ENCODE data around the gene IRGM. TPM values are rescaled to one million over a fixed set of nuclear protein-coding genes. Genes with fewer than 3 reads are reported as not detected.
"Not testable (repeated sequence)": the region's sequence is repeated elsewhere in the genome, so short reads cannot be mapped to it uniquely, and the experiment has no call there.

IRGM gene, protein sequence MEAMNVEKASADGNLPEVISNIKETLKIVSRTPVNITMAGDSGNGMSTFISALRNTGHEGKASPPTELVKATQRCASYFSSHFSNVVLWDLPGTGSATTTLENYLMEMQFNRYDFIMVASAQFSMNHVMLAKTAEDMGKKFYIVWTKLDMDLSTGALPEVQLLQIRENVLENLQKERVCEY
- 0.91 and 1.2 TPM in 2 replicates for total RNA-seq

GRCh38 chr5:150846308-150846653 lies at the start of gene IRGM:
Gene IRGM, plus strand, starts transcription at chr5:150846521. Its CDS starts 1,603 bp downstream, at chr5:150848124.
- Mint-ChIP-seq H3K4me3 (peak within 1 kb of the TSS; percentile 80), H3K27ac (peak within 1 kb of the TSS; percentile 85), H3K4me1 (peaks cover 30% of the 10 kb centered on the region)
- DNase-seq; H3K9me3 Mint-ChIP-seq; H3K27me3 Mint-ChIP-seq; H3K36me3 Mint-ChIP-seq (ENCODE audit: low read depth): not testable (repeated sequence)
- intact Hi-C loops (cut with micrococcal nuclease) = loop anchor here (2.0 to 10.0 kb wide), 4 partner anchors 55 to 407 kb away; partner anchors contain the start of genes ANXA6 and GM2A

DNA sequence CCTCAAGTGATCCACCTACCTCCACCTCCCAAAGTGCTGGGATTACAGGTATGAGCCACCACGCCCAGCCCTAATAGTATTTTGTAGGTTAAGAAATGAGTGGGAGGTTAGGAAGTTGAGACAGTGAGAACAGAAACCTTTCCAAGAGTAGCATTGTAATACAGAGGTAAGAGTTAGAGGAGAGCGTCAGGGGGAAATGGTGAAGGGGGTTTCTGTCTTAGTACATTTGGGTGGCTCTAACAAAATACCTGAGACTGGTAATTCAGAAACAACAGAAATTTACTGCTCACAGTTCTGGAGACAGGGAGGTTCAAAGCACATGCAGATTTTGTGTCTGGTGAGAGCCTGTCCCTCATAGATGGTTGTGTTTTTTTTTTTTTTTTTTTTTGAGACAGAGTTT lies 48.9 kb upstream of the IRGM start:
- no peaks in the 10 kb centered on the region for H3K27me3 Mint-ChIP-seq
- peak; percentile 45 for DNase-seq
- H3K9me3 Mint-ChIP-seq = peaks cover 10% of the 10 kb centered on the region
- no peak overlapping the region for H3K4me3 Mint-ChIP-seq
- peaks cover 25% of the 10 kb centered on the region for H3K4me1 Mint-ChIP-seq
- intact Hi-C loops (cut with micrococcal nuclease) = no loop called here
- peak overlapping the region; percentile 13 for H3K27ac Mint-ChIP-seq
- peaks cover 29% of the 10 kb centered on the region for H3K36me3 Mint-ChIP-seq (ENCODE audit: low read depth)

DNA sequence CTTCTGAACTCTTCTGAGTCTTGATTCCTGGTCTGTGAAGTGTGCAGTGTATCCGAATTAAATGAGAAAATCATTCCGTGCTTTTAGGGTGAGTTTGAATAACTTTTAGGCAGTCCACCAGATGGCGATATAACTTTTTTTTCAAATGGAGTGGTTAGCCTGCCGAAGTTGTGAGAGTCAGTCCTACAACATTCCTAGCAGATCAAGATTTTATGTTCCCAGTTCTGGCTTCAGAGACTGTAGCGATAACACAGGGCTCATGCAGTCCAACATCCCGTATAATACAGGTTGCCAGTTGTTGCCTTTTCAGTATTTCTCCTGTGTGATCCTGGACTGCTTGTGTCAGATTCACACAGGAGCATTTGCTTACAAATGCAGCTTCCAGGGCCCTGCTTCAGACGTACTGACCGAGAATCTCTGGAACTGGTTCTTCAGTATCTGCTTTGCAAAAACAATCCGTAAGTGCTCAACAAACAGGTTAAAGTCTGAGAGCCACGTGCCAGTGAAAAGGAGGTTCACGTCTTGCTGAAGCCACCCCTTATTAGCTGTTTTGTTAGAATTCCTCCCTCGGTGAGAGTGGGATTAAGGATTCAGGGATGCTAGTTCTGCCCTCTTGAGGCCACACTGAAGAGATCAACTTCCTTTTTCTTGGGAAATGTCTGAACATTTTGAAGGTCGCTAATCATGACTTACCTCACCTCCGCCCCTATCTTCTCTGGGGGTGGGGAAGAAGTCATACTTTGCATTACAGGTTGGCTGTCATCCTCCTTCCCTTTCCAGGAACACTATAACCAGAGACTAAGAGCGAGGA lies 45.0 kb upstream of the IRGM start:
- DNase-seq = peak; percentile 77
- intact Hi-C loops (cut with micrococcal nuclease) = loop anchor here (1.0 to 5.0 kb wide), 2 partner anchors 46 to 239 kb away; no protein-coding TSS in a partner anchor
- Mint-ChIP-seq H3K27ac (peak overlapping the region; percentile 68), H3K36me3 (ENCODE audit: low read depth) (peaks cover 12% of the 10 kb centered on the region), H3K9me3 (peaks cover 4% of the 10 kb centered on the region), H3K4me1 (peaks cover 17% of the 10 kb centered on the region), H3K27me3 (peaks cover 8% of the 10 kb centered on the region), H3K4me3 (no peak overlapping the region)

DNA sequence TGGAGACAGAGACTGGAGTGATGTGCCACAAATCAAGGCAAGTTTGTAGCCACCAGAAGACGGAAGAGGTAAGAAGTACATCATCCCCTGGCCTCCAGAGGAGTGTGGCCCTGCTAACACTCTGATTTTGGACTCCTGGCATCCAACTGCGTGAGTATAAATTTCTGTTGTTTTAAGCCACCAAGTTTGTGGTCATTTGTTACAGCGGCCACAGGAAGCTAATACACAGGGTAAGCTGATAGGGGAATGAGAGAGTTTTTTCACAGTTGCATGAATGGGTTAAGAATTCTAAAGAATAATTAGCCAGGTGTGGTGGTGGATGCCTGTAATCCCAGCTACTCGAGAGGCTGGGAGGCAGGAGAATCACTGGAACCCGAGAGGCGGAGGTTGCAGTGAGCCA lies 41.9 kb upstream of the IRGM start:
- intact Hi-C loops (cut with micrococcal nuclease) = loop anchor here (5.0 kb wide), 1 partner anchor 242 kb away; no protein-coding TSS in a partner anchor
- Mint-ChIP-seq H3K27me3 (peaks cover 10% of the 10 kb centered on the region), H3K27ac (no peak overlapping the region), H3K4me1 (peaks cover 9% of the 10 kb centered on the region), H3K36me3 (ENCODE audit: low read depth) (peaks cover 2% of the 10 kb centered on the region), H3K4me3 (no peak overlapping the region), H3K9me3 (peaks cover 4% of the 10 kb centered on the region)
- no peak for DNase-seq

GRCh38 chr5:150809363-150809762 lies 37.0 kb upstream of the IRGM start:
- H3K27me3 Mint-ChIP-seq = peaks cover 11% of the 10 kb centered on the region
- H3K4me3 Mint-ChIP-seq = no peak overlapping the region
- DNase-seq = no peak
- intact Hi-C loops (cut with micrococcal nuclease) = no loop called here
- H3K27ac Mint-ChIP-seq = no peak overlapping the region
- H3K36me3 Mint-ChIP-seq (ENCODE audit: low read depth) = no peaks in the 10 kb centered on the region
- peaks cover under 1% of the 10 kb centered on the region for H3K9me3 Mint-ChIP-seq
- H3K4me1 Mint-ChIP-seq = no peaks in the 10 kb centered on the region

DNA sequence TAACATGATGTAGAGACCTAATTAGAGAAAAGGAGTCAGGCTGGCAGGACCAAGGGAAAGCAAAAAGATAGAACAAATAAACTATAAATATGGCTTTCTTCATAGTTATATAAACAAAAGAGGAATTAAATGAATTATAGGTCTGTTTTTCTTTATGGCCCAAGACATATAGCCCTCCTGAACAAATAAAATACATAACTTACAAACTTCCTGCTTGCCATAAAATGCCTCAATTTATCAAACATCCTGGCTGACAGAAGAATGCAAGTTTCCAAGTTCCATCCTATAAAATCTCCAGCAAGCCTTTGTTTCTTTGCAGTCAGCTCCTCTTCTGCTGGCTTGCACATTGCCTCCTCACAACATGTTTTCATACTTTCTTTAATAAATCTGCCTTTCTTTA lies 31.3 kb upstream of the IRGM start:
- no peak overlapping the region for H3K4me3 Mint-ChIP-seq
- no peaks in the 10 kb centered on the region for H3K4me1 Mint-ChIP-seq
- no peak overlapping the region for H3K27ac Mint-ChIP-seq
- H3K36me3 Mint-ChIP-seq (ENCODE audit: low read depth) = no peaks in the 10 kb centered on the region
- intact Hi-C loops (cut with micrococcal nuclease) = no loop called here
- no peak for DNase-seq
- peaks cover 20% of the 10 kb centered on the region for H3K9me3 Mint-ChIP-seq
- peaks cover 8% of the 10 kb centered on the region for H3K27me3 Mint-ChIP-seq

GRCh38 chr5:150816946-150817345 lies 29.4 kb upstream of the IRGM start:
- peaks cover 25% of the 10 kb centered on the region for H3K9me3 Mint-ChIP-seq
- intact Hi-C loops (cut with micrococcal nuclease) = no loop called here
- H3K4me1 Mint-ChIP-seq = no peaks in the 10 kb centered on the region
- no peak for DNase-seq
- no peak overlapping the region for H3K27ac Mint-ChIP-seq
- no peak overlapping the region for H3K4me3 Mint-ChIP-seq
- H3K36me3 Mint-ChIP-seq (ENCODE audit: low read depth) = no peaks in the 10 kb centered on the region
- H3K27me3 Mint-ChIP-seq = peaks cover 8% of the 10 kb centered on the region

DNA sequence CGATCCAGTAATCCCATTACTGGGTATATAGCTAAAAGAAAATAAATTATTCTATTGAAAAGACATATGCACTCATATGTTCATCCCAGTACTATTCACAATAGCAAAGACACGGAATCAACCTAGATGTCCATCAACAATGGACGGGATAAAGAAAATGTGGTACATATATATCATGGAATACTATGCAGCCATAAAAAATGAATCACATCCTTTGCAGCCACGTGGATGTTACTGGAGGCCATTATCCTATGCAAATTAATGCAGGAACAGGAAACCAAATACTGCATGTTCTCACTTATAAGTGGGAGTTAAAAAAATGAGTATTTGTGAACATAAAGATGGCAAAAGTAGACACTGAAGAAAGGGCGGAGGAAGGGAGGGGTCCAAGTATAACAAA lies 16.6 kb upstream of the IRGM start:
- peaks cover 36% of the 10 kb centered on the region for H3K9me3 Mint-ChIP-seq
- intact Hi-C loops (cut with micrococcal nuclease) = no loop called here
- no peaks in the 10 kb centered on the region for H3K4me1 Mint-ChIP-seq
- H3K36me3 Mint-ChIP-seq (ENCODE audit: low read depth) = peaks cover 1% of the 10 kb centered on the region
- H3K4me3 Mint-ChIP-seq = no peak overlapping the region
- no peak for DNase-seq
- peaks cover 10% of the 10 kb centered on the region for H3K27me3 Mint-ChIP-seq
- H3K27ac Mint-ChIP-seq = no peak overlapping the region

DNA sequence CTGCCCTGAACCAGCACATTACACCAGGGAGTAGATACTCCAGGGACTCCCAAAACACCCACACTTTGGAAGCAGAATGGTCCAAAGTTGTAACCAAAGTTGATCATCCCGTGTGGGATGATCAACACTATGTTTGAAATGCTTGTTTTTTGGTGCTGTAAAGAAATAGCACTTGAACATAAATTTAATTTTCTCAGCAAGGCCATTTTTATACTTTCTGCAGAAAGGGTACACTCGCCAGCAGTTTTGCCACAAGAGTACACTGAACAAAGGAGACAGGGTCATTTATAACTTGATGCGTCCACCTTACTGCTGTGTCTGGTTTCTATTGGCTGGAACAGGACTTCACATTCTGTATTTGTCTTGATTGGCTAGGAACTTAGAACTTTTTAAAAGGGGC lies 14.5 kb upstream of the IRGM start:
- H3K4me3 Mint-ChIP-seq; H3K36me3 Mint-ChIP-seq (ENCODE audit: low read depth); intact Hi-C loops (cut with micrococcal nuclease); H3K4me1 Mint-ChIP-seq; H3K27ac Mint-ChIP-seq; DNase-seq; H3K27me3 Mint-ChIP-seq: not testable (repeated sequence)
- peaks cover 40% of the 10 kb centered on the region for H3K9me3 Mint-ChIP-seq

DNA sequence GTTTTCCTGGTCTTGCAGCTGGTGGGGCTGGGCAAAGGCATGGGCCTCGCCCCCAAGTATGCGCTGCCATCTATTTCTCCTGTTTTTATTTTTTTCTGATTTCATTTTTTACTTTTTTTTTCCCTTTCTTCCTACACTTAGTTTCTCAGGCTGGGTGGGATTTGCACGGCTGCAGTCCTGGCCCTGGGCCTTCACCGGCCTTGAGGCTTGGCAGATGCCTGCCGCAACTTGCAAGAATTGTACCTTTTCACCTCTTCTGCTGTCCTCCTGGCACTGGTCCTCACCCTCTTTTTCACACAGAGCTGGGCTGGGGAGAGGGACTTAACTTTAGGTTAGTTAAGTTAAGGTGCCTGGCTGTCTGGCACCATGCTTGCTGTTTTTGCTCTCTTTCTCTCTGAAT lies 10.3 kb upstream of the IRGM start:
- H3K4me1 Mint-ChIP-seq = peaks cover 2% of the 10 kb centered on the region
- H3K9me3 Mint-ChIP-seq = peaks cover 21% of the 10 kb centered on the region
- no peak overlapping the region for H3K4me3 Mint-ChIP-seq
- H3K36me3 Mint-ChIP-seq (ENCODE audit: low read depth) = peaks cover under 1% of the 10 kb centered on the region
- DNase-seq = no peak
- no peak overlapping the region for H3K27ac Mint-ChIP-seq
- intact Hi-C loops (cut with micrococcal nuclease) = no loop called here
- H3K27me3 Mint-ChIP-seq = peaks cover 19% of the 10 kb centered on the region

DNA sequence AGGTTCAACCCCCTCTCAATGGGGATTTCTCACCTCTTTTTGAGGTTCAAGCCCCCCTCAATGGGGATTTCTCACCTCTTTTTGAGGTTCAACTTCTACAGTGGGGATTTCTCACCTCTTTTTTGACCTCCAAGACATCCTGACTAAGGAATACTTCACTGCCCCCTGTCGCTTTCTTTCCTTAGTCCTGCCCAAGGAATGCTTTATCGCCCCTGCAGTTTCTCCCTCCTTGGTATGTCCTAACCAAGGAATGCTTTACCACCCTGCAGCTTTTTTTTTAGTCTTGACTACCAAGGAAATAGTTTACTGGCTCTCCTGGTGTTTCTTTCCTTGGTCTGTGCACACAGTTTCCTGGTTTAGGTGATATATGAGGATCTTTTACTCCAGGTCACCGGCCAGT lies 9.6 kb upstream of the IRGM start:
- peaks cover 2% of the 10 kb centered on the region for H3K4me1 Mint-ChIP-seq
- no peak overlapping the region for H3K4me3 Mint-ChIP-seq
- H3K27me3 Mint-ChIP-seq = peaks cover 23% of the 10 kb centered on the region
- peaks cover 20% of the 10 kb centered on the region for H3K9me3 Mint-ChIP-seq
- DNase-seq = no peak
- intact Hi-C loops (cut with micrococcal nuclease) = no loop called here
- H3K36me3 Mint-ChIP-seq (ENCODE audit: low read depth) = no peaks in the 10 kb centered on the region
- no peak overlapping the region for H3K27ac Mint-ChIP-seq

GRCh38 chr5:150845185-150845859 lies 999 bp upstream of the IRGM start:
- not testable (repeated sequence) for H3K27ac Mint-ChIP-seq; H3K4me3 Mint-ChIP-seq; DNase-seq; H3K27me3 Mint-ChIP-seq; H3K36me3 Mint-ChIP-seq (ENCODE audit: low read depth); H3K9me3 Mint-ChIP-seq
- peaks cover 29% of the 10 kb centered on the region for H3K4me1 Mint-ChIP-seq
- intact Hi-C loops (cut with micrococcal nuclease) = loop anchor here (5.0 to 10.0 kb wide), 2 partner anchors 188 to 309 kb away; partner anchors contain the start of gene ANXA6

GRCh38 chr5:150846654-150847333 lies 473 bp downstream of the IRGM start:
- H3K4me3 Mint-ChIP-seq = peak overlapping the region; percentile 80
- H3K27me3 Mint-ChIP-seq = peaks cover 3% of the 10 kb centered on the region
- H3K9me3 Mint-ChIP-seq = peaks cover 4% of the 10 kb centered on the region
- peak overlapping the region; percentile 85 for H3K27ac Mint-ChIP-seq
- DNase-seq = peak; percentile 90
- peaks cover 3% of the 10 kb centered on the region for H3K36me3 Mint-ChIP-seq (ENCODE audit: low read depth)
- H3K4me1 Mint-ChIP-seq = peaks cover 30% of the 10 kb centered on the region
- intact Hi-C loops (cut with micrococcal nuclease) = loop anchor here (1.0 to 10.0 kb wide), 9 partner anchors 45 to 406 kb away; partner anchors contain the start of genes ANXA6 and GM2A
